Medulla oblongata (tissue), 1 donor: ENCODE data around the gene PHAF1.
A peak's percentile ranks its signal among the peaks of the same experiment; 100 is the strongest.

Experiments
- DNase-seq: peaks from one replicate; pipeline ENCODE4 v3.0.0-alpha.2; 2015; ENCODE audit errors: extremely low spot score

PHAF1 gene

DNA sequence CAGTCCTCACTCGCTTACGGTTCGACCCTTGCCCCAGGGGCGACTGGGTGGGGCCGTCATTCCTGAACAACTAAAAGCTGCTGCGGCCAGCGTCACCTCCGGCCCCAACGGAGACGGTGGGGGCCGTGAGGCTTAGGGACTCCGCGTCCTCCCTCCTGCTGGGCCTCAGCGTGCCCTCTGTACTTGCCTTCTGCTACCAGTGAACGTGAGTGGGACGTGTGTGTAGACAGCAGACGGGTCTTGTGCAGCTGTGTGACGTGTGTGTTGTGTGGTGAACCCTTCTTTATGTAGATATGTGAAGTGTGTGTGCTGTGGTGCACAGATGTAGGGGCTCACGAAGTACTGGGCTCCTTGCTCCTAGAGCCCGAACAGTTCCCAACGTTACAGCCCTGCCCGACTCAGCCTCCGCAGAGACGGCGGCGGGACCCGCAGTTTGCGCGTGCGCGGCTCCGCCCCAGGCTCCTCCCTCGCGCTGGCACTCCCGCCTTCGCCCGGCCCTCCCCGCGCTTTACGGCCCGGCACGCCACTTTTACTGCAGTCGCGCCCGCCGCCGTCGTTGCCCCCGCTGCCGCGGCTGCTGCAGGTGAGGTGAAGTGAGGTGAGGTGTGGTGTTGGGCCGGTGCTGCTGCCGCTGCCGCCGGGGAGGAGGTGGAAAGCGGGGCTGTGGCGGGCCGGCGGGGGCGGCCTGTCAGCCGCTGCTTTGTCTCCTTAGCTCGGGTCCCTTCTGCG lies at the start of gene PHAF1:
TSS of gene PHAF1 (plus strand) at position 535 of the 729 bp plus-strand sequence. CDS start 235 bp downstream, outside the sequence.
- DNase-seq = peak; percentile 93

DNA sequence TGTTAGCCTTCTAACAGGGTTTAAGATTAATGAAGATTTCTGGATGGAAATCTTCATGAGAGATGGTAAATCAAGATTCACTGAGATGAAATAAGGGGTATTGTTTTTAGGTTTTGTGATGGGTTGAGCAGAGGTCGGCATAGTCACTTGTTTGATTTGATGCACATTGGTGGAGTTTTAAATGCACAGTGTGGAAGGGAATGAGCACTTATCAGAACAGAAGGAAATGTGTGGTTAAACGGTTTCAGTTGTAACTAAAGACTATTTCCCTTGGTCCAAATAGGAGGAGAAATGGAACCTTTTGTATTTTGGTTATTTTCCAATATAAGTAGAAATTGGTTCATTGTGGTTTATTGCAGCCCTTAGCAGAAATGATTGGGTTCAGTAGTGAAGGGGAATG lies 46.7 kb upstream of the PHAF1 start:
- DNase-seq = no peak

DNA sequence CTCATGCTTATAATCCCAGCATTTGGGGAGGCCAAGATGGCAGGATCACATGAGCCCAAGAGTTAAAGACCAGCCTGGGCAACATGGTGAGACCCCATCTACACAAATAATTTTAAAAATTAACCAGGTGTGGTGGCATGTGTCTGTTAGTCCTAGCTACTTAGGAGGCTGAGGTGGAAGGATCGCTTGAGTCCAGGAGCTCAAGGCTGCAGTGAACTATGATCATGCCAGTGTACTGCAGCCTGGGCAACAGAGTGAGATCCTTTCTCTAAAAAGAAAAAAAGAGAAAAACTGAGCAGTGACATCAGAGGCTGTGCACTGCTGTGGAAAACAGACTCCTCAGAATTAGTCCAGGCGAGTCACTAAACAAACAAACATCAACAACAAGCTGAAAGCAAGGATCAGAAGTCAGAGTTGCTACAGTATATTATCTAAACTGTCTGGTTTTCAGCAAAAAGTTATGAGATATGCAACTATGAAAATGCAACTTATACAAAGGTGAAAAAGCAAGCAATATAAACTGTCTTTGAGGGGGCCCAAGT lies 41.5 kb upstream of the PHAF1 start:
- DNase-seq = no peak

DNA sequence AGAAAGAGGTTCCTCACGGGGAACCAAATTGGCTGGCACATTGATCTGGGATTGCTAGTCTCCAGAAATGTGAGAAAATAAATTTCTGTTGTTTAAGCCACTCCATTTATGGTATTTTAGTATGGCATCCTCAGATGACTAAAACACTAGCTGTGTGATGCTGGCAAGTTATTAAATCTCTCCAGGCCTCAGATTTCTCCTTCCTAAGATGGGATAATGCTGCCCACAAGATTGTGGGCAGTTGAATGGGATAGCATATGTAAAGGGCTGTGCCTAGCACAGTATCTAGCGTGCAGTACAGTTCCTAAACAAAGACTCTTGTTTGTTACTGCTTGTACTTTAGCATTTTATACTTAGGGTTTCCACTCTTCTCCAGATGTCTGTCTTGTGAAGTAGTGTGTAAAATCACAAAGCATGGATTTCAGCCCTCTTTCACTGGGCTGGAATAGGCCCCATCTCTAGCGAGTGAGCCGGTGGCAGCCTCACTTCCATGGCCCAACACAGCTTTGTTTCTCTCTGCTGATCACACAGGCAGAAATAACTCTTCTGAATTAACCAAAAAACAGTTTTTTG lies 38.2 kb upstream of the PHAF1 start:
- peak; percentile 37 for DNase-seq

DNA sequence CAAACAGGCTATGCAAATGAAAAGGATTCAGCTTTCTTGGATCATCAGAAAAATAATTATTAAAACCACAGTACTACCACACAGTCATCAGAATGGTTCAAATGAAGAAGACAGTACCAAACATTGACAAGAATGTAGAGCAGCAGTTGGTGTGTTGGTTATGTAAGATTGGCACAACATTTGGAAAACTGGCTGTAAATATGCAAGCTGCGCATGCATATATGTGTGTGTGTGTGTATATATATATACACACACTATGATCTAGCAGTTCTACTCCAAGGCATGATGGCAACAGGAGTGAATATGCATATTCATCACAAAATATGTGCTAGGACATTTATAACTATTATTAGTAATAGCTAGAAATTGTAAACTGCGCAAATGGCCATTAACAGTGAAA lies 34.4 kb upstream of the PHAF1 start:
- no peak for DNase-seq

DNA sequence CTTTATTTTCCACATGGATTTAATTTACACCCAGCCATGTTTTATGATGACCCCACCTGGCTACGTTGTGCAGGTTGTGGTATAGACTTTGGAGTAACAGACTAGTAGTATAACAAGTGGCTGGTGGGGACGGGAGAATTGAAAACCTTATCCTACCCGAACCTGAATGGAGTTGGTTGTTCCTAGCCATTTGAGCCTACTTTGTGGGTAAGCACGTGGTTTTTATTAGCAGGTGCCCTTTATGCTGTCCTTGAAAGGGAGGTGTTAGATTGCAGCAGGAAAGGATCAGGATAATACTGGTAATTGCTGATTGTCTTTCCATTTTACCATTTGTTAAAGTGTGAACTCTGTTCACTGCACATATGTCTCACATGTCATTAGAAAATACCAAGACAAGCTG lies 31.9 kb upstream of the PHAF1 start:
- DNase-seq = no peak

DNA sequence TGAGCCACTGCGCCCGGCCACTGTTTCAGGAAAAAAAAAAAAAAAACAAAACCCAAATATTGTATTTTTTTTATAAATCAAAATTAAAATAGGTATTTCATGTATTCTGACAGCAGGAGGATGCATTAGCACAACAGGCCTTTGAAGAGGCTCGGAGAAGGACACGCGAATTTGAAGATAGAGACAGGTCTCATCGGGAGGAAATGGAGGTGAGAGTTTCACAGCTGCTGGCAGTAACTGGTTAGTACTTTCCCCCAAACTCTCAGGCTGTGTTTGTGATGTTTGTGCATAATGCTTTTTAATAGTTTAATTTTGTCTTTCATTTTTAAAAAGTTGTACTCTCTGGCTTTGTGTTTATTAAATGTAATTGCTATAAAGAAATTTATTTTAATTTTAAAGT lies 27.6 kb upstream of the PHAF1 start:
- DNase-seq = no peak

DNA sequence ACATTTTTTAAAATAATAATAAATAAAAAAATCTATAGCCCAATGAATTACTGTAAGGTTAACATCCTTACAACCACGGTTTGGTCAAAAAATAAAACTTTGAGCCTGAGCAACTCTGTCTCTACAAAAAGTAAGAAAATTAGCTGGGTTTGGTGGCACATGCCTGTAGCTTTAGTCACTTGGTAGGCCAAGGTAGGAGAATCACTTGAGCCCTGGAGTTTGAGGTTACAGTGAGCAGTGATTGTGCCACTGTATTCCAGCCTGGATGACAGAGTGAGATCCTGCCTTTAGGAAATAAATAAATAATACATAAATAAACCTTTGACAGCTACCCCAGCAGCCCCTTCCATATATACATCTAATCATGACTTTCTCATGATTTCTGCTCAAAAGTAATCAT lies 26.9 kb upstream of the PHAF1 start:
- no peak for DNase-seq

DNA sequence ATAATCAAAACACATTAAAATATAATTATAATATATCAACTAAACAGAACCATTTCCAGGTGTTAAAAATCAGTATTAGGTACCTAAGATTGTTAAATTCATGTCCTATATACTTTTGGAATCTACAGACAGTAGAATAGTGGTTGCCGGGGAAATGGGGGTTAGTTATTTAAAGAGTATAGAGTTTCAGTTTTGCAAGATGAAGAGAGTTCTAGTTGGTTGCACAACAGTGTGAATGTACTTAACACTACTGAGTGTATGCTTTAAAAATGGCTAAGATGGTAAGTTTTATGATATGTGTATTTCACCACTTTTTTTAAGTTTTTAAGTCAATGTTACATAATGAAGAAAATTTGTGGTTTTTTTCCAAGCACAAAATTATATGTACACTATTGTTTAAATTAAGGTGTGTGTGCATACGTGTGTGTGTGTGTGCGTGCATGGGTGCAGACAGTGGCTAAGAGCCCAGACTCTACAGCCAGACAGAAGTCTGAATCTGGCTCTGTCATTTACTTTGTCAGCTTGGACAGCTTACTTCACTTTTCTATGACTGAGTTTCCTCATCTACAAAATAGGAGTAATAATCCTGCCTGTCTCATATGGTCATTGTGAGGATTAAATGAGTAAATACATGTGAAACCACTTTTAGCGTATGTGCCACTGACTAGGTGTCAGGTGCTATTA lies 25.3 kb upstream of the PHAF1 start:
- DNase-seq = no peak

DNA sequence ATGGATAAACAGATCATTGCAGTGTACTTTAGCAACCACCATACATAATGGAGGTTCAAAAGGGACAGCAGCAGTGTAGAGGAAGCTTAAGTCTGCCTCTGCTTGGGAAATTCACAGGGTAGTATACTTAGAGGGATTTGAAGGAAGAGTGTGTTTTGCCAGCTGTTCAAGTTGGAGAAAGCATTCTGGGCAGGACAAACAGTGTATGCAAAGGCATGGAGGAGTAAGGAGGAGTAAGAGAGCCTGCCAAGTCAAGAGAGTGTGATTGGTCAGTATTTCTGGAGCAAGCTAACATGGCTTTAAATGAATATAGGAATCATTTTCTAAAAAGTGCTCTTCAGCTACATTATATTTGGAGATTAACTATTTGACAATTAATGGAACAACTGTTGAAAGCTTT lies 22.9 kb upstream of the PHAF1 start:
- DNase-seq = no peak

DNA sequence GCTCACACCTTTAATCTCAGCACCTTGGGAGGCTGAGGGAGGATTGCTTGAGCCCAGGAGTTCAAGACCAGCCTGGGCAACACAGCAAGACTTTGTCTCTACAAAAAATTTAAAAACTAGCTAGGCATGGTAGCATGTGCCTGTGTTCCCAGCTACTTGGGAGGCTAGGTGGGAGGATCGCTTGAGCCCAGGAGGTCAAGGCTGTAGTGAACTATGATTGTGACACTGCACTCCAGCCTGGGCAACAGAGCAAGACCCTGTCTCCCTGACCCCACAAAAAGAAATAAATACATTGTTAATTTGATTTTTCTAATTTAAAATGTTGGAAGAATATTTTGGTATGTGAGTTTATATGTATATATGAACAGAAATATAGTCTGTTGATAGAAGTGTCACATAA lies 22.4 kb upstream of the PHAF1 start:
- no peak for DNase-seq

DNA sequence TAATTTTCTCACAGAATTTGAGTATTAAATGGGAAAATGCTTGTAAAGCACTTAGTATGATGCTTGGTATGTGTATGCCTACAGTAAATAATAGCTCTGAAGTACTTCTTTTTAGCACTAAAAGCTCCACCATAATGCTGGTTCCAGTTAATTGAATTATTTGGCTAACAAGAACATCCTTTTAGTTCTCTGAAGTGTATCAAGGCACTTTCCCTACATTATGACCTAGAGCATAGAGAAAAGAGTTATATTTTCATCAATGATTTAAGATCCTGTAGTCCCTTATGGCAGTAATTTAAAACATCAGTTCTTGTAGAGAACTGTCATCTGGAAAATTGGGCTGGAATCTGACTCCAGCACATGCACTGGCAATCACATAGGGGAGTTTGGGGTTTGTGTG lies 21.9 kb upstream of the PHAF1 start:
- no peak for DNase-seq

DNA sequence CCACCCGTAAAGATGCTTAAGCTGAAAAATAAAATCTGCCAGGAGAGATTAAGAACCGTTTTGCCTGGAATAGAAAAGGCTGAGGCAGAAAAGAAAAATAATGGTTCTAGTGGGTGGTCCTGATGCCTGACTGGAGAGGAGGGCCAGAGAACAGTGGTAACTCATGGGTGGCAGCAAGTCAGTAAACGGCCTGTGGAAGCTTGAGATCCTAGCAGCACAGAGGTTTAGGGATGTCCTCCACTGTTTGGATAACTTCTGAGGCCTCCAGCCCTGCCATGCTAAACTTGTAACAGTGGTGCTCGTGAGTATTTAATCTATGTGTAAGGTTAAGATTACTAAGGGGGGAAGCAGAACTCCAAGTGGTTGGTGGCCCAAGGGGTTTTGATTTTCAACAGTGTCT lies 21.2 kb upstream of the PHAF1 start:
- DNase-seq = no peak

DNA sequence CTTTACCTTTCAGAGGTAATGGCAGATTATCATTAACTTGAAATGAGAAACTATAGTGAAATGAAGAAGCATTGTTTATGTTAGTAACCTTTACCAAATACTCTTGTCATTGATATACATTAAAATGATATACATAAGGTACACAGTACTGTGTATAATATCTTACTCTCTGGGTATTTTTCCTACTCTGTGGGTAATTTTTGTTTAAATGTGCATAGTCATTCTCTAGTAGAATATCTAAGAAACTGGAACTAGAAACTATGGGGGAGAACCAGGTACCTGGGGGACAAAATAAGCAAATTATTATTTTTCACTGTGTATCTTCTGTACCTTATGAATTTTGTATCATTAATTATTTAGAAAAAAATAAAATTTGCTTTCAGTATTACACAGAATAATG lies 20.6 kb upstream of the PHAF1 start:
- no peak for DNase-seq

DNA sequence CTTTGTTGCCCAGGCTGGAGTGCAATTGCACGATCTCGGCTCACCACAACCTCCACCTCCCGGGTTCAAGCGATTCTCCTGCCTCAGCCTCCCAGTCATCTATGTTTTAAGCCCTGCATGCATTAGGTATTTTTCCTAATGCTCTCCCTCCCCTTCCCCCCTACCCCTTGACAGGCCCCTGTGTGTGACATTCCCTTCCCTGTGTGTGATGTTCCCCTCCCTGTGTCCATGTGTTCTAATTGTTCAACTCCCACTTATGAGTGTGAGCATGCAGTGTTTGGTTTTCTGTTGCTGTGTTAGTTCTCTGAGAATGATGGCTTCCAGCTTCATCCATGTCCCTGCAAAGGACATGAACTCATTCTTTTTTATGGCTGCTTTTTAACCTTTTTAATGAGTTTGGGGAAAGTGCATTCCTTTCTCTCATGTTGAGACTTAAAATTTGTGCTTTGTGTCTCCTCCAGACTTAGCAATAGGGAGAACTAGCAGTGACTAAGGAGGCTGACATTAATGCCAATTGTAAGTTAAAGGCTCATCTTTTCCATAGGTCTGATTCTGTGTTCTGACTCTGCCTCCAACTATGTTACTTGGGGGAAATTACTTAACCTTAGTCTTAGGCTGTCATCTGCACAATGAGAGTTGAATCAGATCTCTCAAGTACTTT lies 17.7 kb upstream of the PHAF1 start:
- DNase-seq = no peak

DNA sequence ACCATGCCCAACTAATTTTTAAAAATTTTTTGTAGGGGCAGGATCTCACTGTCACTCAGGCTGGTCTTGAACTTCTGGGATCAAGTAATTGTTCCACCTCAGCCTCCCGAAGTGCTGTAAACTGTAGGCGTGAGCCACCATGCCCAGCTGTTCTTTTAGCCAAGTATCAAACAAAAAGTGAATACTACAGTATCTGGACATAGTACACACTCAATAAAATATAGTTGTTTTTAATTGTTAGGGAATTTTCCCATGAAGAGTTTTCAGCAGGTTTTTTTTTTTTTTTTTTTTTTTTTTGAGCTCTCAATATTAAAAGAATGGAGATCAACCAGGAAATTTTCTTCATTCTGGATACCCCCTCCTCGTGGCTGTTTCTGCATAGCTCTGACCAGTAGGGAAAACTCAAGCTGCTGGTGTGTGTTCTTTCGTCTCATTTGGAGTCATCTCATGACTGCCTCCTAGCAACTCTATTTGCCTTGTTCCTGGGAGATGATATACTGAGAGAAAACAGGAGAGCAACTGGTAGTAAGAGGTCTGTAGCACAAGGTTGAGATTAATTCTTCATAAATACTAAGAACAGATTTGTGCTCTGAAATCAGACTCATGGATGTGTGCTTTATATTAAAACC lies 16.5 kb upstream of the PHAF1 start:
- no peak for DNase-seq

DNA sequence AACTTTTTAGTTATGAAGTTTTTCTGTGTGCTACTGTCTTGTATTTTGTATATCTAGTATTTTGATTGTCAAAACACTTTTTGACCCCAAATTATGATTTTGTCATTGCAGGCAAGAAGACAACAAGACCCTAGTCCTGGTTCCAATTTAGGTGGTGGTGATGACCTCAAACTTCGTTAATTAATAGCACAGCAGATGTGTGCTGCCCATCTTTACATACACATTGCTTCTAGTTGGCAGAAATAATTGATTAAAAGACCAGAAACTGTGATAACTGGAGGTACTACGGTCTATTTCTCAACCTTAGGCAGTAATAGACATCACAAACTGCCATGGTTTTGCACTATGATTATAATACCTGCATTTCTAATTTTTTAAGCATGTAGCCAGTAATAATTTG lies 11.1 kb upstream of the PHAF1 start:
- no peak for DNase-seq

DNA sequence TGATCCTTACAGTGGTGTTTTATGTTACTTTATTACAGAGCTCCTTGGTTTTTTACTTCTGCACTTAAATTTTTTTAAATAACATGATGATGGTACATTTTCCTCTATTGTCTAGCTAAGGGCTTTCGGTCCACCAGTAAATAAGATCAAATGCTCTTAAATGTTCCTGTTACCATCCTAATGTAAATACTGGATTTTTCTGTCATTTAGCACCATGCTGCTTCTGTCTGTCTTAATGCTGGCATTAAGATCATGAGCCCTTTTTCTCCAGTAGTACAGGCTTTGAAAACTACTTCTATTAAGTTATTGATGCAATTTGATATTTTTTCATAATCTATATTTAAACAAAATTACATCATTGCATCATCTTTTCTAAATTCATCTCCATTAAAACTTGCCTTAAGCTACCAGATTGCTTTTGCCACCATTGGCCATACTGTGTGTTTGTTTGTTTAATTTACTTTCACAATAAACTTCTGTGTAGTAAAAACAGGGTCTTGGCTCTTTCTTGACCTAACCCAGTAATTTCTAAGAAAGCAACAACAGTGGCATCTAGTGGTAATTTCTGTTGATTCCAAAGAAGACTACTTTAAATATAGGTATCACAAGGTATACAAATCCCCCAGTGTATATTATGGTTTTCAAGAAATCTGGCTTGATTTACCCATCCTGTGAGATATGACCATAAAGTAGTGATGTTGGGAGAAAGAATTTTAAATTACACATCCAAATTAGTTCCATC lies 9.0 kb upstream of the PHAF1 start:
- DNase-seq = peak; percentile 65

DNA sequence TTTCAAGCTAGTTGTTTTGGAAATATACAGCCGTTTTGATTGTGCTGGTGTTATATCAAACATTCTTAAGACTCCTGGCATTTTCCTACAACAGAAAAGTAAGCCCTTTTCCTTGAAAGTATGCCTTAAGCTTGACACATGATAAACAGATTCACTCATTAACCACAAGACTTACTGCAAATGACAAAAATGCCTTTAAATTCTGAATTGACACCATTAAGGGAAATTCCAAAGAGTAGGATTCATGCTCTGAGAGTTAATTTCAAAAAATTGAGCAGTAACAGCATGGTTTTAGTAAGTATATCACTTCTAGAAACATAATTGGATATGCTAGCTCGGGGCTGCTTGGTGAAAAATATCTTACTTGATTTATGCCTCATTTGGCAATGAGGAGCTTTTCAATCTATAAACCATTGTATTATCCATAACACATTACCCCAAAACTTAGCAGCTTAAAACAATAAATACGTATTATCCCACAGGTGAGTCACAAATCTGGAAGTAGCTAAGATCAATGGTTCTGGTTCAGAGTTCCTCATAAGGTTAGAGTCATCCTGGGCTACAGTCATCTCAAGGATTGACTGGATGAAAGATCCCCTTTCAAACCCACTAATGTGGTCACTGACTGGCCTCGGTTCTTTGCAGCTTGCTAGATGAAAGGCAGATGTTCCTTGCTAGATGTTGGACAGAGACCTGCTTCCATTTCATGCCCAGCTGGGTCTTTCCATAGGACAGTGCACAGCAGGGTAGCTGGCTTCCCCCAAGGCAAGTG lies 8.2 kb upstream of the PHAF1 start:
- DNase-seq = no peak

DNA sequence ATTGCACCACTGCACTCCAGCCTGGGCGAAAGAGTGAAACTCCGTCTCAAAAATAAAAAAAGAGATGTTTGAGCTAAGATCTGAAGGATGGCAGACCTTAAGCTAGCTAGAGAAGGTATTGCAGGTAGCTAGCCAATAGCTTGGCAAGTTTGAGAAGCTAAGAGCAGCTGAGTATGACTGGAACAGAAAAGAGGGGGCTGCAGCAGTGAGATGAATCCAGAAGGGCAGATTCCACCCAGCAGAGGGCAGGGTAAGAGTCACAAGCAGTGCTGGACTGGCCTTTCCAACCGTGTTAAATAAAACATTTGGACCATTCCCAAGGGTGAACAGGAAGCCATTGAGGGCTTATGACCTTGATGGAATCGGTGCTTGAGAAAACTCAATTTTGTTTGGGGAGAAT lies 5.7 kb upstream of the PHAF1 start:
- no peak for DNase-seq

DNA sequence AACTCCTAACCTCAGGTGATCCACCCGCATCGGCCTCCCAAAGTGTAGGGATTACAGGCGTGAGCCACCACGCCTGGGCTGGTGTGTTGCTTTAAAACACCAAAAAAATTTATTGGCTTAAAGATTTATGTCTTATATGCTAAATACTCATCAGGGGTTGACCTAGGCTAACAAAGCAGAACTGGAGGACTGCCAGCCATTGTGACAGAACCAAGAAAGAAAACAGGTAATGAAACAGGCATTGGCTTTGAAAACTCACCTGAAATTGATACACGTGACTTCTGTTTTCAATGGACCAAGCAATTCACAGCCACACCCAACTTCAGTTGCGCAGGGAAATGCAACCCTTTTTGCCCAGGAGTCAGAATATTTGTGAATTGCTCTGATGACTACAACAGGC lies 4.9 kb upstream of the PHAF1 start:
- no peak for DNase-seq
